Lower lobe of right lung (tissue), 2 donors: ENCODE results near the gene ZNF516. TPM values are rescaled to one million over a fixed set of nuclear protein-coding genes. Genes with fewer than 3 reads are reported as not detected.

Experiments used
- ATAC-seq, 2 donors: fragments of 200-7000 bp; cut with Tn5 transposase; one replicate each; pipeline ENCODE4 v1.9.1; 2020 to 2022; ENCODE audit warnings: mild to moderate bottlenecking in 2 of 2, moderate library complexity in 2 of 2
- DNase-seq: peaks from one replicate; pipeline ENCODE4 v3.0.0-alpha.2; 2020
- H3K27ac ChIP-seq: fragments of 200-600 bp; one replicate; pipeline ENCODE4 v1.8.0; 2022
- H3K27me3 ChIP-seq: fragments of 200-600 bp; one replicate; pipeline ENCODE4 v1.8.0; 2022; ENCODE audit warnings: low read depth
- H3K36me3 ChIP-seq: fragments of 200-600 bp; one replicate; pipeline ENCODE4 v1.8.0; 2022; ENCODE audit warnings: mild to moderate bottlenecking
- H3K4me1 ChIP-seq: fragments of 200-600 bp; one replicate; pipeline ENCODE4 v1.8.0; 2022
- H3K4me3 ChIP-seq: fragments of 200-600 bp; one replicate; pipeline ENCODE4 v1.8.0; 2022; ENCODE audit warnings: mild to moderate bottlenecking
- H3K9me3 ChIP-seq: fragments of 200-600 bp; one replicate; pipeline ENCODE4 v1.8.0; 2022
- CTCF ChIP-seq: fragments of 200-600 bp; IDR thresholded peaks from one replicate; pipeline ENCODE4 v1.8.0; 2022; ENCODE audit warnings: antibody characterized with exemption, mild to moderate bottlenecking
- intact Hi-C: fragments of 100-400 bp; cut with DNase I; formaldehyde crosslinking; loops from one replicate; pipeline ENCODE4 v1.11.0; 2022
- total RNA-seq: library from RNA; stranded (reverse); fragmentation: NEBNext Ultra II Directional; extraction: Animal tissue kit (Norgen Biotek cat#: 25700); gene quantifications from one replicate; pipeline ENCODE4 v1.2.1, GENCODE V29; 2021
- donor health status: DM: no; HTN: yes; CAD: no; lungs with severe emphysema.

The ZNF516 gene
- total RNA-seq, 1 donor from 2014 or later, result 28.8 TPM

DNA sequence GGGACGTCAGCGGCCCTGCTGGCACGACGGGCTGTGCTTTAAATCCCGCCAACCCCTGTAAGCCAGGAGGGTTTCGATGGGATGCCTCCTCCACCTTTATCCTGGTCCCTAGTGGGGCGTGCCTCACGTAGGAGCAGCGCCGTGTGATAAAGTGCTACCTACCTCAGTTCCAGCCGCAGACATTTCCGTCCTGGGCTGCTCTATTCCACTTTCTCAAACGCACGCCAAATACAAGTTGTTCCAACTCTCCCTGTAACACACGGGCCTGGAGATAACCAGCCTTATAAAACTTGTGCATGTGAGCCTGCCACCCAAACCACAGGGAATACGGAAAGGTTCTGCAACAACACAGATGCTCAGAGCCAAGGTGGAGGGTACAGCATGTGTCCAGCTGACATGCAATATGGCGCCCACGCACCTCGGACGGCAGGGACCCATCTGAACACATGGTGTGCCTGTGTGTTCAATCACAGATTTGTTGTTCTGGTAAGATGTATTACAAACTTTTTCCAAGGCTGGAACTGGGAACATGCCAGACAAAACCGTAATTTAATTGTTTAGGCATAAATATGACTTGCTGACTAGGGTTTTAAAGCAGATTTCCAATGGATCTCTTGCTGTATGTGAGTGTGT, 47.7 kb downstream of the ZNF516 start:
- DNase-seq (peak; percentile 35), ATAC-seq (no peak)
- Histone ChIP-seq H3K4me3 (no peak overlapping the region), H3K27me3 (no peaks in the 10 kb centered on the region), H3K36me3 (peaks cover 5% of the 10 kb centered on the region), H3K4me1 (peaks cover 45% of the 10 kb centered on the region), H3K27ac (no peak overlapping the region), H3K9me3 (no peaks in the 10 kb centered on the region)
- TF ChIP-seq CTCF, result no peak
- intact Hi-C loops, result no loop called here

DNA sequence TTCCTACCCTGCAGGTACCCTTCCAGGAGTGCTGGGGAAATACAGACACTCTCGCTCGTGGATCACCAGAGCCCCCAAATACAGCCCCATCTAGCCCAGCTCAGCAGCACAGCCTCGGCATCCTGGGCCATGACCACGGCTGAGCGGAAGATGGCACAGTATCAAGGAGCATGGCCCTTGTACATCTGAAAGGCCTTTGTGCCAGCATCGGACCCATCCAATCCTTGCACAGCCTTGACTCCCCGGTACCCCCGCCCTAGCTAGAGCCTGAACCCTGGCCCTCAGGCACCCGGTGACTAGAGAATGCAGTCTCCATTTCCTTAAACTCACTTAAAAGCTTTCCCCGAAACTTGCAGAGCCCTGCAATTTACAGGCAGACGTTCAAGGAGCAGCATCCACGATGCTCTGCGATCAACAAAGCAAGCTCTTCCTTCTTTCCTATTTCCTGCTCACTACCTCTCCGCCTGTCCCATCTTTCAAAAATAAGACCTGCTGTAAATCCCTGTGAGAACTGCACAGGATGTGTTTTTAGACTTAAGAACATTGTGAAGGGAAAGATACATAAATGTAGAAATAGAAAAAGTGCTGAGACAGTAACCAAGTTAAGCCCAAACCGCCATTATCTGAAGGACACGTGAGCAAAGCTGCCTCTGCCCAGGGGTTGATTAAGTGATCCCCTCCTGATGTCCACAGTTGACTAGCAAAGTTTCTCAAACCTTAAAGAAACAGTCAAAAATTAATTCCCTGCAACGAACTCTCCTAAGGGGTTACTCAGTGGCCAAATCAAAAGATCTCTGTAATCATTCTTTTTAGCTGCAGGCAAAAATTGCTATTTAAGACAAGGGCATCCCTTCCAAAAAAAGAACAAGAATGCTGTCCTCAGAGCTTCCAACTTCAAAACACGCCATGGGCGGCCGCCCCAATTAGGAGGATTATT, 48.5 kb downstream of the ZNF516 start:
- ATAC-seq (no peak), DNase-seq (no peak)
- Histone ChIP-seq H3K27ac (no peak overlapping the region), H3K9me3 (no peaks in the 10 kb centered on the region), H3K4me3 (no peak overlapping the region), H3K4me1 (peaks cover 45% of the 10 kb centered on the region), H3K36me3 (peaks cover 13% of the 10 kb centered on the region), H3K27me3 (no peaks in the 10 kb centered on the region)
- no peak for TF ChIP-seq CTCF
- intact Hi-C loops, result no loop called here

DNA sequence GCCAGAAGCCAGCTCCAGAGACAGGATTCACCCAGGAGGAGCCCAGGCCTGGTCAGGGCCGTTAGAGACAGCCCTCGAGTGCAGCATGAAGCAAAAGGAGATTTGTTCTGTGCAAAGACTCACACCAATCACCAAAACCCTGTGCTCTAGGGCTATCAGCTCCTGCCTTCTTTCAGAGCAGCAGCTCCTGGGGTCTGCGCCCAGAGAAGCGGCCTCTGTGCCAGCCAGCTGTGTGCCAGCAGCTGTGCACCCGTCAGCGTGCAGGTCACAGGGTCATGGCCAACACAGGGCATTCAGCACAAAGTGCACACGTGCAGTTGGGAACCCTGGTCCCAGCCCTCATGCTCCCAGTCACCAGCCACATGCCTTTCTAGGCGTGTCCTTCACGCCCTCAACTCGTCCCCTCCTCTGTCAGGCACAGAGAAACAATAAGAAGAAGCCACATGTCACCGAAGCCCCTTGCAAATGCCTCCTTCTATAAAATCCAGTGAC, 49.3 kb downstream of the ZNF516 start:
- intact Hi-C loops, result no loop called here
- Histone ChIP-seq H3K27ac (no peak overlapping the region), H3K4me3 (no peak overlapping the region), H3K4me1 (peaks cover 45% of the 10 kb centered on the region), H3K27me3 (no peaks in the 10 kb centered on the region), H3K36me3 (peaks cover 20% of the 10 kb centered on the region), H3K9me3 (no peaks in the 10 kb centered on the region)
- ATAC-seq, result no peak
- TF ChIP-seq CTCF, result no peak
- DNase-seq, result peak; percentile 35

DNA sequence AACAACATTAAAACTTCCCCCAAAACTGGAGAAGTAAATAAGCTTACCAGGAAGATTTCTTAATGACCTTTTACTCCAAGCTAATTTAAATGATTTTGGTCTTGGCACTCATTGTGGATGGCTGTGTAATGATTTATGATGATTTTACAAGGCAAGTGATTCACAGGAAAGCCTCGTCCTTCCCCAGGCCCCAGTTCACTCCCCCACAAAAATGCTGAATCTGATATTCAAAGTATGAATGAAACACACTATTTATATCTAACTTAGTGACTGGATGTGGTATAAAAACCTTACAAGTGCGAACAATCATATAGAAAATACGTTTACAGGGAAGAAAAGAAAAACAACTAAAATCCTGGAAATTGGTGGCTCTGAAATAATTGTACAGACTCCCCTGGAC, 49.8 kb downstream of the ZNF516 start:
- Histone ChIP-seq H3K36me3 (peaks cover 25% of the 10 kb centered on the region), H3K4me1 (peaks cover 42% of the 10 kb centered on the region), H3K27ac (no peak overlapping the region), H3K9me3 (no peaks in the 10 kb centered on the region), H3K4me3 (no peak overlapping the region), H3K27me3 (no peaks in the 10 kb centered on the region)
- no peak for ATAC-seq
- no peak for DNase-seq
- no peak for TF ChIP-seq CTCF
- intact Hi-C loops, result no loop called here

DNA sequence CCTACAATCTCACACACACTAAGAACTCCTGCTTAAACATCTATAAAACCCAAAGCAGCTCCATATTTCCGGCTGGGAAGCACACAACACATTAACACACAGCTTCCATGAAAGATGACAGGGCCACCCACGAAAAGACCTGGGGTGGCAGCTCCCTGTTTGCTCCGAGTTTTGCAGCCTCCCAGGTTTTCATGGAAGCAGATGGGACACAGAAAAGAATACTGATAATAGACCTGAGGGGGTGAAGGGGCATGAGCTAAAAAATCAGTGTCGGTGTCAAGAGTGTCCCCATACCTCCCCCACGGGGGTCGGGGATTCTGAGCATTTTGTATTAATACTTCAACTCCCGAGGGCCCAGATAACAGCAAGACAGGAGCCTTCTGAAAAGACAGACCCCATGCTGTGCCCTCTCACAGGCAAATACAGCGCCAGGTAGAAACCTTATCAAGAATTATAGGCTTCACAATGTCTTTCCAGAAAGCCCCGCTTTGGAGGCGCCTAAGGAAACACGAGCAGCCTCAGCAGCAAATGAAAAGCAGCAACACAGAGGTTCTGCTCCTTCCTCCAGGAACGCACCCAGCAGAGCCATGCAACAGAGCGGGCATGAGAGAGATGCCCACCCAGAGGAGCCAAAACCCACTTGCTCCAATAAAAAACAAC, 50.5 kb downstream of the ZNF516 start:
- H3K4me3 ChIP-seq, result no peak overlapping the region
- peaks cover 39% of the 10 kb centered on the region for H3K4me1 ChIP-seq
- H3K27ac ChIP-seq, result no peak overlapping the region
- no peaks in the 10 kb centered on the region for H3K9me3 ChIP-seq
- peaks cover 30% of the 10 kb centered on the region for H3K36me3 ChIP-seq
- no peaks in the 10 kb centered on the region for H3K27me3 ChIP-seq
- DNase-seq, result no peak
- no peak for ATAC-seq
- intact Hi-C loops, result no loop called here
- TF ChIP-seq CTCF, result no peak
